Ovary (tissue), 9 donors: ENCODE measurements around the gene ARF1. TPM values are rescaled to one million over a fixed set of nuclear protein-coding genes. Genes with fewer than 3 reads are reported as not detected.

Experiments used
- DNase-seq, 5 donors: peaks; one replicate each; pipeline ENCODE4 v3.0.0-alpha.2; 2019 to 2020
- H3K27ac ChIP-seq, 2 donors: fragments of 200-600 bp; one replicate each; pipeline versions ENCODE4 v1.5.1 to v1.8.0; 2019 to 2022
- H3K27me3 ChIP-seq: fragments of 200-600 bp; one replicate; pipeline ENCODE4 v1.8.0; 2022
- H3K36me3 ChIP-seq: fragments of 200-600 bp; sonication (generic); one replicate; pipeline ENCODE4 v1.5.1; 2019
- H3K4me1 ChIP-seq: one replicate; pipeline ENCODE4 v1.8.1; 2013; ENCODE audit warnings: mild to moderate bottlenecking, moderate library complexity; ENCODE audit not compliant: insufficient read depth
- H3K4me3 ChIP-seq: fragments of 200-600 bp; sonication (generic); one replicate; pipeline ENCODE4 v1.5.1; 2017
- H3K9me3 ChIP-seq, 2 donors: fragments of 200-600 bp in 1 of 2; sonication (generic) in 1 of 2; one replicate each; pipeline versions ENCODE4 v1.5.1 to v1.8.1; 2013 to 2019; ENCODE audit warnings: mild to moderate bottlenecking in 1 of 2, moderate library complexity in 1 of 2
- EP300 ChIP-seq: sonication (generic); formaldehyde crosslinking; IDR thresholded peaks from one replicate; pipeline ENCODE4 v1.6.1; 2017; ENCODE audit warnings: antibody characterized with exemption
- POLR2A ChIP-seq: fragments of 450-650 bp; IDR thresholded peaks from one replicate; pipeline ENCODE4 v1.6.1; 2017; ENCODE audit warnings: antibody characterized with exemption, mild to moderate bottlenecking, moderate library complexity
- WGBS, 3 donors: extraction: QIAGEN DNeasy Blood & Tissue Kit in 1 of 3; methylation state at CpG; one replicate each; pipeline versions ENCODE4 v1.1.5 to v1.1.7; 2013 to 2017; 5-methylcytosine and 5-hydroxymethylcytosine counted together
- intact Hi-C, 4 donors: fragments of 100-400 bp; cut with DNase I; formaldehyde crosslinking; loops; one replicate each; pipeline versions ENCODE4 v1.11.0 to v1.15.1; 2022 to 2023
- polyA plus RNA-seq, 2 donors: library from polyadenylated mRNA; stranded (reverse); fragments of 200-250 nt in 1 of 2; fragments of 350-450 nt in 1 of 2; fragmentation: Illumina TruSeq in 1 of 2; extraction: RNeasy Lipid Tissue Mini Kit (QIAGEN cat#74804) in 1 of 2; gene quantifications; one replicate each; pipeline ENCODE4 v1.2.3, GENCODE V29; 2013 to 2014
- total RNA-seq, 7 donors: library from RNA; depleted of rRNA in 2 of 7; stranded (reverse); fragments of >200 nt in 2 of 7; fragmentation: NEBNext Ultra II Directional in 3 of 7; extraction: Animal tissue kit (Norgen Biotek cat#: 25700) in 3 of 7; gene quantifications; one replicate each; pipeline versions ENCODE4 v1.1.0 to v1.2.4, GENCODE V29; 2016 to 2023
- TF ChIP-seq, protein P1 (sequence below), 3 donors: fragments of 450-650 bp in 2 of 3; fragments of 200-600 bp in 1 of 3; IDR thresholded peaks; one replicate each; pipeline versions ENCODE4 v1.5.1 to v1.8.0; 2016 to 2022; ENCODE audit warnings: antibody characterized with exemption in 3 of 3, mild to moderate bottlenecking in 1 of 3
- donor health status: DM: no; HTN: no; CAD: no; lungs with moderate emphysema.
- donor health status: DM: no; HTN: no; CAD: no.
- donor health status: Bipolar disorder and iron deficiency.
- donor health status: DM: yes; HTN: yes; CAD: no.
- donor health status: DM: no; HTN: no; CAD: no.
- donor health status: DM: yes; HTN: yes; CAD: no.

ARF1 gene
- total and polyA plus RNA-seq, 9 donors, result 179 to 345 (median 285) TPM

- intact Hi-C loops, result loop anchor here in 1 of 4 donors (1.0 kb wide), 1 partner anchor 20 kb away; the partner anchor contains the start of gene C1orf35
- Histone ChIP-seq H3K36me3 (no peaks in the 10 kb centered on the region), H3K4me1 (peaks cover 28% of the 10 kb centered on the region), H3K27ac (peak overlapping the region; percentile 97 to 99), H3K4me3 (peak overlapping the region; percentile 99), H3K27me3 (no peaks in the 10 kb centered on the region), H3K9me3 (no peaks in the 10 kb centered on the region)
- 0 to 1% (median 0%) methylated on average over 49 to 79 of the region's 79 CpGs for WGBS, 3 donors
- DNase-seq, result peak; percentile 61 to 78 (median 74)
- TF ChIP-seq, protein P1, sequence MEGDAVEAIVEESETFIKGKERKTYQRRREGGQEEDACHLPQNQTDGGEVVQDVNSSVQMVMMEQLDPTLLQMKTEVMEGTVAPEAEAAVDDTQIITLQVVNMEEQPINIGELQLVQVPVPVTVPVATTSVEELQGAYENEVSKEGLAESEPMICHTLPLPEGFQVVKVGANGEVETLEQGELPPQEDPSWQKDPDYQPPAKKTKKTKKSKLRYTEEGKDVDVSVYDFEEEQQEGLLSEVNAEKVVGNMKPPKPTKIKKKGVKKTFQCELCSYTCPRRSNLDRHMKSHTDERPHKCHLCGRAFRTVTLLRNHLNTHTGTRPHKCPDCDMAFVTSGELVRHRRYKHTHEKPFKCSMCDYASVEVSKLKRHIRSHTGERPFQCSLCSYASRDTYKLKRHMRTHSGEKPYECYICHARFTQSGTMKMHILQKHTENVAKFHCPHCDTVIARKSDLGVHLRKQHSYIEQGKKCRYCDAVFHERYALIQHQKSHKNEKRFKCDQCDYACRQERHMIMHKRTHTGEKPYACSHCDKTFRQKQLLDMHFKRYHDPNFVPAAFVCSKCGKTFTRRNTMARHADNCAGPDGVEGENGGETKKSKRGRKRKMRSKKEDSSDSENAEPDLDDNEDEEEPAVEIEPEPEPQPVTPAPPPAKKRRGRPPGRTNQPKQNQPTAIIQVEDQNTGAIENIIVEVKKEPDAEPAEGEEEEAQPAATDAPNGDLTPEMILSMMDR (IDR thresholded peaks at IDR 0.05), result no peak
- TF ChIP-seq POLR2A, result no peak
- no peak for TF ChIP-seq EP300
These were observed 686 bp downstream of the ARF1 start for GRCh38 chr1:228082918-228083870.

GRCh38 chr1:228083871-228084278 is 1.4 kb downstream of the ARF1 start:
- WGBS, 3 donors, result 0 to 2% (median 2%) methylated on average over 17 of the region's 17 CpGs
- TF ChIP-seq POLR2A, result no peak
- no peak for TF ChIP-seq EP300
- TF ChIP-seq, protein P1 (IDR thresholded peaks at IDR 0.05), result no peak
- Histone ChIP-seq H3K27me3 (no peaks in the 10 kb centered on the region), H3K4me3 (peak overlapping the region; percentile 99), H3K9me3 (no peaks in the 10 kb centered on the region), H3K27ac (peak overlapping the region; percentile 97 to 99), H3K36me3 (no peaks in the 10 kb centered on the region), H3K4me1 (peaks cover 33% of the 10 kb centered on the region)
- intact Hi-C loops, result no loop called here
- peak in 2 of 5 donors; percentile 40 to 49 for DNase-seq

DNA sequence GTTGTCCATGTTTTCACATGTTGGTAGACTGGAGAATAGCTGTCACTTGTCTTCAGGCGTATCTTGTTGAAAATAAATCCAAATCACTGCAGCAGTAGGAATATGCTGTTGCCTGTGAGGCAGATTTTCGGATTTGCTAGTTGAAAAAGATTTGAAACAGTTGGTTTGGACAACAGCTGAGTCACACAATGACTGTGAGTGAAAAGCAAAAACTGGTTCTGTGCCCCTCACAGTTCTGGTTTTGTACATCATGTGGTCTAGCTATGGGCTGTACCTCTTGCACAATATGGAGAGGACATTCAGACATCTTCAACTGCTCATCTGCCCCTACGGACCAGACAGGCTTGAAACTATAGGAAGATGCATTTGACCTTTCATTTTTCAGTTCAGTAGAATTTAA is 1.8 kb downstream of the ARF1 start:
- WGBS, 3 donors, result 6 to 9% (median 6%) methylated on average over 3 of the region's 3 CpGs
- Histone ChIP-seq H3K9me3 (no peaks in the 10 kb centered on the region), H3K27me3 (no peaks in the 10 kb centered on the region), H3K4me1 (peaks cover 37% of the 10 kb centered on the region), H3K4me3 (peak overlapping the region; percentile 99), H3K27ac (no peak overlapping the region), H3K36me3 (no peaks in the 10 kb centered on the region)
- peak in 1 of 5 donors; percentile 7 for DNase-seq
- intact Hi-C loops, result no loop called here
- TF ChIP-seq, protein P1 (IDR thresholded peaks at IDR 0.05), result no peak
- TF ChIP-seq EP300 (no peak), POLR2A (no peak)

DNA sequence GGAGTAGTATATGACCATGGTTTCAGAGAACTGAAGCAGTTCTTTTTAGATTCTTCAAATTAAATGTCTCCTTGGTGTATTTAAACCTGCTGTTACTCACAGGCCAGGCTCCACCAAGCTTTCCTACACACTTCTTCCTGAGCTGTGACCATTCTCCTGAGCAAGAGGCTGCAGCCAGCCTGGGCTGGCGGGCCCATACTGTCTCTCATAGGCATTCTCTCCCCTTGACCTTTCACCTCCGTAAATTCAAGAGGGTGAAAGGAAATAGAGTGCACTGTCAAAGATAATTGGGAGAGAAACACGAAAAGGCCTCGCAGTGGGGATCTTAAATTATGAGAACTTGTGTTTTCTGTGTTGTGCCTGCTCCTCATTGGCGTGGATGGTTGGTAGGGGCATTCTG is 2.3 kb downstream of the ARF1 start:
- H3K27me3 ChIP-seq, result no peaks in the 10 kb centered on the region
- H3K4me3 ChIP-seq, result peak overlapping the region; percentile 99
- intact Hi-C loops, result no loop called here
- peak in 2 of 5 donors; percentile 8 to 23 for DNase-seq
- WGBS, 3 donors, result 29 to 35% (median 31%) methylated on average over 5 of the region's 5 CpGs
- H3K9me3 ChIP-seq, result no peaks in the 10 kb centered on the region
- no peak for TF ChIP-seq EP300
- no peak for TF ChIP-seq POLR2A
- TF ChIP-seq, protein P1 (IDR thresholded peaks at IDR 0.05), result no peak
- peaks cover 41% of the 10 kb centered on the region for H3K4me1 ChIP-seq
- no peaks in the 10 kb centered on the region for H3K36me3 ChIP-seq
- H3K27ac ChIP-seq, result no peak overlapping the region
